ENCODE results near the gene ALK. TPM values are rescaled to one million over a fixed set of nuclear protein-coding genes. Genes with fewer than 3 reads are reported as not detected.
A peak's percentile ranks its signal among the peaks of the same experiment; 100 is the strongest.

ALK gene
- total RNA-seq, 4 donors from 2014 or later = 0.66 TPM; not detected in 3

DNA sequence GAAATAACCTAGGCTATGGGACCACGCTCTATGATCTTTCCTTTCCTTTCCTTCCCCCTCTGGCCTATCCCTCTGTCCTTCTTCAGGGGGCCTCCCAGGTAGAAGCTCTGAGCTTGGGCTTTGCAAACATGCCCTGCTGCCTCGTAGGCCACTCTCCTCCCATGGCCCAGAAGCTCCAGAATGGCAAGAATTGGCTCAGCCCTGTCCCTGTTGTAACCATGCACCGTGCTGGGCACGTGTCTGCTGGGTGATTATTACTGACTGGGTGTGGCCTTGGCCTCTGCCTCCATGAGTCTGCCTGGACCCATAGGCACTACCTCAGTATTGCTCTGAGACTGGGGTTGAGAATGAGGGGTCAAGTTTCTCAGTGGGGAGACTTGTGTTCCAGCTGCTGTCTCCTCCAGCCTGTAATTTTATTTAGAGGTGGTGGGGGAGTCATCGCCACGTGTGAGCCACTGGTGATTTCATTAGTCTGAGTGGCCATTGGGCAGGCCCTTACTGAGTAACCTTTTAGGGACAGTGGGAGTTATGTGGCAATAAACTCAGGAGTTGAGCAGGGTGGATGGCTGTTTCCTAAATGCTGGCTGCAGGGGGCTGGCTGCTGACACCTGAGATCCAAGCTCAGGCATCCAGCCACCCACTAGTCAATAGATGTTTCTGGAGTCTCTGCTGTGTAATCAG lies 648.2 kb downstream of the ALK start:
- intact Hi-C loops (cut with DNase I; ENCODE audit: low total_unique reads) = no loop called here
- no peak overlapping the region for H3K4me3 ChIP-seq (ENCODE audit: low read depth, poor library complexity, severe bottlenecking)
- 55 to 81% methylated on average over 6 of the region's 6 CpGs for WGBS, 2 donors
- DNase-seq (ENCODE audit: low spot score in 2 of 2) = peak in 1 of 2 donors; percentile 57
- no peak for TF ChIP-seq POLR2A (IDR thresholded peaks at IDR 0.05)
- TF ChIP-seq, protein P1, sequence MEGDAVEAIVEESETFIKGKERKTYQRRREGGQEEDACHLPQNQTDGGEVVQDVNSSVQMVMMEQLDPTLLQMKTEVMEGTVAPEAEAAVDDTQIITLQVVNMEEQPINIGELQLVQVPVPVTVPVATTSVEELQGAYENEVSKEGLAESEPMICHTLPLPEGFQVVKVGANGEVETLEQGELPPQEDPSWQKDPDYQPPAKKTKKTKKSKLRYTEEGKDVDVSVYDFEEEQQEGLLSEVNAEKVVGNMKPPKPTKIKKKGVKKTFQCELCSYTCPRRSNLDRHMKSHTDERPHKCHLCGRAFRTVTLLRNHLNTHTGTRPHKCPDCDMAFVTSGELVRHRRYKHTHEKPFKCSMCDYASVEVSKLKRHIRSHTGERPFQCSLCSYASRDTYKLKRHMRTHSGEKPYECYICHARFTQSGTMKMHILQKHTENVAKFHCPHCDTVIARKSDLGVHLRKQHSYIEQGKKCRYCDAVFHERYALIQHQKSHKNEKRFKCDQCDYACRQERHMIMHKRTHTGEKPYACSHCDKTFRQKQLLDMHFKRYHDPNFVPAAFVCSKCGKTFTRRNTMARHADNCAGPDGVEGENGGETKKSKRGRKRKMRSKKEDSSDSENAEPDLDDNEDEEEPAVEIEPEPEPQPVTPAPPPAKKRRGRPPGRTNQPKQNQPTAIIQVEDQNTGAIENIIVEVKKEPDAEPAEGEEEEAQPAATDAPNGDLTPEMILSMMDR (IDR thresholded peaks at IDR 0.05) = no peak

GRCh38 chr2:29272311-29272710 lies 649.1 kb downstream of the ALK start:
- 65 to 71% methylated on average over 5 of the region's 5 CpGs for WGBS, 2 donors
- no peak for TF ChIP-seq POLR2A (IDR thresholded peaks at IDR 0.05)
- TF ChIP-seq, protein P1 (IDR thresholded peaks at IDR 0.05) = no peak

GRCh38 chr2:29270701-29271121 lies 650.7 kb downstream of the ALK start:
- whole genome bisulfite sequencing, 2 donors = 69 to 77% methylated on average over 5 of the region's 5 CpGs
- DNase-seq (ENCODE audit: low spot score in 2 of 2) = peak in 1 of 2 donors; percentile 78
- H3K4me3 ChIP-seq (ENCODE audit: low read depth, poor library complexity, severe bottlenecking) = no peak overlapping the region
- intact Hi-C loops (cut with DNase I; ENCODE audit: low total_unique reads) = no loop called here
- TF ChIP-seq POLR2A (IDR thresholded peaks at IDR 0.05) = no peak
- TF ChIP-seq, protein P1 (IDR thresholded peaks at IDR 0.05) = no peak

More at GRCh38 chr2:29272311-29272710, 649.1 kb downstream of the ALK start:
- DNase-seq (ENCODE audit: low spot score in 2 of 2) = peak in 1 of 2 donors; percentile 57
- intact Hi-C loops (cut with DNase I; ENCODE audit: low total_unique reads) = no loop called here
- no peak overlapping the region for H3K4me3 ChIP-seq (ENCODE audit: low read depth, poor library complexity, severe bottlenecking)

DNA sequence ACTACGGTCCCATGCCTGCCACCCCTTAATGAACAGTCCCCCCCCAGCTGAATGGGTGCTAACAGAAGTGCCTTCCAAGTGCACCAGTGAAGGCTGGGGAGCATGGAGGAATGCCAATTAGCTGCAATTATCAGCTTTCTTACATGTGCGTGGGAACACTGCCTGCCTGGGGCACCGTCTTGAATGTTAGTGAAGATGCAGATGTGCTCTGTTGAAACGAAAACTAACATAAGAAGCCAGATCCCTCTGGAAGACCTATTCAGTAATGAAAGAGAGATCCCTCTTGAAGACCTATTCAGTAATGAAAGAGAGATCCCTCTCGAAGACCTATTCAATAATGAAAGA lies 651.6 kb downstream of the ALK start:
- intact Hi-C loops (cut with DNase I; ENCODE audit: low total_unique reads) = no loop called here
- no peak for TF ChIP-seq POLR2A (IDR thresholded peaks at IDR 0.05)
- TF ChIP-seq, protein P1 (IDR thresholded peaks at IDR 0.05) = no peak
- peak in 1 of 2 donors; percentile 32 for DNase-seq (ENCODE audit: low spot score in 2 of 2)
- WGBS, 2 donors = 27 to 32% methylated on average over 5 of the region's 5 CpGs
- H3K4me3 ChIP-seq (ENCODE audit: low read depth, poor library complexity, severe bottlenecking) = no peak overlapping the region

DNA sequence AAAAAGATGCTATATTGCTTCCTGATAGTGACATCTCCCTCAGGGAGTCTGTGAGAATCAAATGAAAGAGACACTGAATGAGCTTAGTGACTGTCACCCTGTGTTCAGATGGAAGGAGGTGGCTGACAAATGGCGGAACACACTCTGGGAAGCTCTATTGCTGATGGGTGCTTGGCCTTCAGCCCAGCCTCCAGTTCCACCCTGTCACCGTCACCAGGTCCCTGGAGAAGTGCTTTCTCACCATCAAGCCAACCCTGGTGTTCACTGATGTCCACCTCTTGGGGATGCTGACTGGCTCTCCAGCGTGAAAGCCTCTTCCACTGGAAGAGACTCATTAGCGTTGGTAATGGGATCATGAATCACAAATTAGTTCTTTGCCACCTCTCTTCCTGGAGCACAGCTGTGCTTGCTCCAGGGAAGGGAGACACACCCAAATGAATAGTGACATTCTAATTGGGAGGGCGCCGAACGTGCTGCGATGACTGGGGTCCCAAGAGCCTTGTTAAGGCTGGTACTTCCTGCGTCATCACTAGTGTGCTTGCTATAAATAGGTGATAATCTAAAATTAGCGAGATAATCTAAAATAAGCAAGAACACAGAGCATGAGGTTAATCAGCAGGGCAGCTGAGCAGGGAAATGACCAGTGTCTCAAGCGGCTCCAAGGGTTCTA lies 652.2 kb downstream of the ALK start:
- intact Hi-C loops (cut with DNase I; ENCODE audit: low total_unique reads) = no loop called here
- no peak overlapping the region for H3K4me3 ChIP-seq (ENCODE audit: low read depth, poor library complexity, severe bottlenecking)
- TF ChIP-seq POLR2A (IDR thresholded peaks at IDR 0.05) = no peak
- TF ChIP-seq, protein P1 (IDR thresholded peaks at IDR 0.05) = no peak
- WGBS, 2 donors = 34 to 37% methylated on average over 11 of the region's 11 CpGs
- peak in 1 of 2 donors; percentile 78 for DNase-seq (ENCODE audit: low spot score in 2 of 2)
